T-helper 1 cell (primary cell): ENCODE measurements around the gene ACOXL.

ENCODE experiments used
- DNase-seq, 5 donors: peaks; one replicate each; pipeline ENCODE4 v3.0.0-alpha.2; 2012 to 2020

The ACOXL gene

DNA sequence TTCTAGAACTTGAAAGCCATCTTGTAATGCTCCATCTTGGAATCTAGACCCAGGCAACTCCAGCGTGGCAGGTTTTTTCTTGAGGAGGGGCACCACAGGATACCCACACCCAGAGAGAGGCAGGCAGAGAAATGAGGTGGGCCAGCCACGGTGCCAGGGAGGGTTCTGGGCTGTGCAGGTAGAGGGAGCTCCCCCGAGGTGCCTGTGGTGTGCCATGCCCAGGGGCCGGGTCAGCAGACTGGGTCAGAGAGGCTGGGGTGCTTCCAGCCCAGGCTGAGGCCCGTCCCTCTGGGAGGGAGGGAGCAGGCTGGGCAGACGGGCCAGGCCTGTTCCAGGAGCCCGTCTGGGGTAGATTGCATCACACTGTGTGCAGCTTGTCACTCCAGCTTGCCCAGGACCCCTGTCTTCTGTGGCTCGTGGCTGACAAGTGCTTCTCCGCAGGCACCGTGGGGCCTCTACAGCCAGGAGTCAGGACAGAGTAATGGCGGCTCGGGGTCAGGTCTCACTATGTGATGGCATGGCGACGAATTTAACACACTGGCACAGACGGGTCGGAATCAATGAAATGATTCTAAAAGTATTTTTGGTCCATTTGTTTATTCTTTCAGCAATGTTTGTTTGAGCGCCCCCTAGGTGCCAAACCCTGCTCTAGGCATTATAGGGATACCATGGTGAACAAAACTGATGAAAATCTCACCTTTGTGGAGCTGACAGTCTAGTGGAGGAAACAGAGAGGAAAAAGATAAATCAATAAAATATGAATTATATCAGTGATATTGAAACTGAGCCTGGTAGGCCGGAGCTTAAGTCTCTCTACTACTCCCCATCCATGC lies 144.0 kb downstream of the ACOXL start:
- no peak for DNase-seq

DNA sequence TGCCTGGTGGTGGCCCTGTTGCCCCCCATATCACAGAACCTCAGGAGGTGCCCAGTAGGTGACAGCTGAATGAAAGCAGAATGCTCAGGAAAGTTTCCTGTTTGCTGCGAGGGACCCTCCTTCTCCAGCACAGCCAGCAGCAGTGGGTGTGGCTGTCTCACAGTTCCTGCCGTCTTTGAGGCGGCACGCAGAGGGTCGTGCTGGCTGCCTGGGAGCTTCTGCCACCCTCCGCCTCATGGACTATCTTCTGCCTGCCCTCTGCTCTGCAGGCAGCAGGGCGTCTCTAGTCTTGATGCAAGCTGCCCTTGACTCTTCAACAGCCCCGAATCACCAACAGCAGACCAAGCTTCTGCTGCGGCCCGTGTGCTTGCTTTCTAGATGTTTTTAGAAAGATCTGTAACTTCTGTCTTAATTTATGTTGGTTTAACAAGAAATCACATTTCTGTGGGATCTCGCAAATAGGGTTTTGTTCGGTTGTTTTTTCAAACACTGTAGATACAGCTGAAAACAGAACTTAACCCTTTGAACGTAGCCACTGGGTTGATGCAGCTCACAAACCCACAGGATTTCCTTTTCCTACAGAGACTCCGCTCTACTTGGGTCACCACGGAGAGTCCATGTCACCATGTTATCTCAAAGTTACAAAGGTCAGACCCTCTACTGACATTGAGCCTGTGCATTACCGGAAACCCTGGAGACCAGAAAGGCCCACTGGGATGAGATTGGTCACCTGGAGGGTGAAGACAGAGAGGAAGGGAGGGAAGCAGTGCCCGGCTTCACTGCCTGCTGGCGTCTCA lies 144.9 kb downstream of the ACOXL start:
- DNase-seq = no peak

GRCh38 chr2:110878150-110878549 lies 145.8 kb downstream of the ACOXL start:
- no peak for DNase-seq

DNA sequence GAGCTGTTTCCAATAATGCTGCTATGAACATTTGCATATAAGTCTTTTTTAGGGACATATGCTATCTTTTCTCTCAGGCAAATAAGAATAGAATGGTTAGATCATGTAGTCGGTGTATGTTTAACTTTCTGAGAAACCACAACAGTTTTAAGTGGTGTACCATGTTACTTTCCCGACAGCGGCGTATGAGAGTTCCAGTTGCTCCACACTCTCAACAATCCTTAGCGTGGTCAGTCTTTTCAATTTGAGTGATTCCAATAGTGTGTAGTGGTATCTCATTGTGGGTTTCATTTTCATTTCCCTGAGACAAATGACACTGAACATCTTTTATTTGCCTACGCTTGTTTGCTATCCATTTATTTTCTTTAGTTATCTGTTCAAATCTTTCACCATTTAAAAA lies 149.5 kb downstream of the ACOXL start:
- peak in 1 of 5 donors; percentile 51 for DNase-seq

GRCh38 chr2:110883406-110883805 lies 151.0 kb downstream of the ACOXL start:
- no peak for DNase-seq

DNA sequence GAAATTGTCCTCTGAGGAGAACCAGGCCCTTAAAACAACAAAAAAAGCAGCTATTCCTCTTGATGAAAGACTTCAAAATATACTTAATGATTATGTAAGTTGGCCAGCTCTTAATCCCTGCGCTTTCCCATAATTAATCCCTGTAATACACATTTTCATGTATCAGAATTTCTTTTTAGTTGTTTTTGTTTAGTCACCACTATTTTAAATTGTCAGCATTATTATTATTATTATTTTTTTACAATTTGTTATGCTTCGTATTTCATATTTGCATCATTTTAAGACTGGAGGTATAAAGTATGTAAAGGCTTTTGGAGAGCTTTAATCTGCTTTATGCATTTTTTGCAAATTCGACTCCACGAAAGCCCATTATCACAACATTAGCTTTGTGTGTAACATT lies 152.9 kb downstream of the ACOXL start:
- no peak for DNase-seq

- no peak for DNase-seq
These were observed 154.6 kb downstream of the ACOXL start for GRCh38 chr2:110886826-110887573.

DNA sequence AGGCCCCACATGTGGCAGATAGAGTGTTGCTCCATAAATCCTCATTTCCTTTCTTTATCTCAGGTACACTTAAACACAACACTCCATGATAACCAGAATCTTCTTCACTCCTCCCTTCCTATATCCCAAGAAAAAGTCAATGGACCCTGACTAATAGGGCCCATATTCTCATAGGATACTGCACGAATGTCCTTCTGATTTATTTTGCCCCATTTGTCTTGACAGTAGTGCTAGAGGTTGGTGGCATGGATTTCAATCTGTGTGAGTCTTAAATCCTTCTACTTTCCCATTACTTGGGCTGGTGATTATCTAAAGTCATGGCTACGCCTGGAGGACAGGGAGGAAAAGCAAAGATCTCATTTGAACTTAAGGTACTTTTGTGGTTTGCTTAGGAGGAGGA lies 156.0 kb downstream of the ACOXL start:
- DNase-seq = no peak

GRCh38 chr2:110891626-110892025 lies 159.3 kb downstream of the ACOXL start:
- no peak for DNase-seq

- no peak for DNase-seq
These were observed 163.9 kb downstream of the ACOXL start for GRCh38 chr2:110896226-110896625.

DNA sequence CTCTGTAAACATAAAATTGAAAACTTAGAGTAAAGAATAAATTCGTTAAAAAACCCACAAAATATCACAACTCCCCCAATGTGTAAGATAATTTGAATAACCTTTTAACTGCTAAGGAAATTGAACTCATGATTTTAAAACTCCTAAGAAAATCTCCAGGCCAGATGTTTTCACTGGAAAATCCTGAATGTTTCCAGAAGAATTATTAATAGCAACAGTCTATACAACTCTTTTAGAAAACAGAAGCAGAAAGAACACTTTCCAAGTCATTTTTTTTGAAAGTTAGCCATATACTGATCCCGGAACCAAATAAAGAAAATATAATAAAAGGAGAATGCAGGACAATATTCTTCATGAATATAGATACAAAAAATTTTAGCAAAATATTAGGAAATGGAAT lies 165.6 kb downstream of the ACOXL start:
- DNase-seq = no peak

DNA sequence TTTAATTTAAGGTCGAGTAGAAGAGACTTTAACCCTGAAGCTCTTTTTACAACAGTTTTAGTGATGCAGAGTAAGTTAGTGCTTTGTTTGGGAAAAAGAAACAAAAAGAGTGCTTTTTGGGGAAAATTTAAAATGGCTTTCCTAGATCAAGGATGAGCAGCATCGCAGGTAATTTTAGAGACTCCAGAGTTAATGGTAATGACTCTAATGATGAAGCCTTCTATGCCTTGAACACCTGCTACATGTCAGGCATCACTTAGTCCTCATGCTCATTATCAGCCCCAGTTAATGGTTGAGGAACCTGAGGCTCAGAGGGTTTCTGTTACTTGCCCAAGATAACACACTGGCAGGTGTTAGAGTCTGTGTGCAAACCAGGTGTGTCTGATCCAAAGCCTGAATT lies 167.8 kb downstream of the ACOXL start:
- DNase-seq = no peak

- no peak for DNase-seq
These were observed 171.2 kb downstream of the ACOXL start for GRCh38 chr2:110903548-110903947.

DNA sequence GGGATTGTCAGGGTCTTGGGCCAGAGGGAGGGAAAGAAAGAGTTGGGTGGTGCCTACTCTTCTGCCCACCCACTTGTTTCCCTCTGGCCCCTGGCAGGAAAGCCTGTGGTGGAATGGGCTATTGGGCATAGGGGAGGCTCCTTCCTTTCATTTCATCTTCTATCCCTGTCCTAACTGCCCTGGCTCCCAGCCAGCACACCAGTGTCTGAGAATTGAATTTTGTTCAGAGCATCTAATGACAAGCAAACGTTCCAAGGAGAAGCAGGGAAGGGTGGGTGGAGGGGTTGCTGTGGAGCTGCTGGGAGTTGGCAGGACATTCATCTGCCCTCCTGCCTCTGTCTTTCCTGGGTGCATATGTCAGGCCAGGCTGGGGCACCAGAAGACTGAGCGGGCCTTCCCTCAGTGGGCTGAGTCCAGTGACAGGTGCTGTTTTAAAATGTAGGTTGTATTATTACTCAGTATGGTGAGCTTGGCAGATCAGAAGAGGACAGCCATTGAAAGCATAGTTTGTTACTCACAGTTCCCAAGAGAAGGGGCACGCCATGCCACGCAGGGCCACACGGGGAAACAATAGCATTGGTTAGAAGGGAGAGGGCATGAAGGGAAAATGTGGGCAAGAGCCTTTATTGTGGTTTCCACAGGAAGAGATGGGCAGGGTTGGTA lies 171.9 kb downstream of the ACOXL start:
- no peak for DNase-seq

- no peak for DNase-seq
These were observed 172.4 kb downstream of the ACOXL start for GRCh38 chr2:110904779-110905148.

DNA sequence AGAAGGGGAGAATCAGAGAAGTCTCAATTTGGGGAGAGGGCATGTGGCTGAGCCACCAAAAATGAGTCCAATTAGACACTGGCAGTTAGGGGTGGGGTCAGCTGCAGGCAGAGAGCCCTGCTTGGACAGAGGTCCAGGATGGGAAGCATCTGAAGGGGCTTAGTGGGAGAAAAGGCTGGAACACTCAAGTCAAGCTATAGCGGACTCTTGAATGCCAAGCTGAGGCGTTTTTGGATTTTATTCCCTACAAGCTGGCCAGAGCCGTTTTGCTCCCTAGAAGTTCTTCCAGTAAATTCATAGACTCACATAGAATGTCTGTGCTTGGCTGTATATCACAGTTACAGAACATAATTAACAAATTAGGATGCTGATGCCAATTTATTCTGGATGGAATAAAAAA lies 172.8 kb downstream of the ACOXL start:
- DNase-seq = no peak

DNA sequence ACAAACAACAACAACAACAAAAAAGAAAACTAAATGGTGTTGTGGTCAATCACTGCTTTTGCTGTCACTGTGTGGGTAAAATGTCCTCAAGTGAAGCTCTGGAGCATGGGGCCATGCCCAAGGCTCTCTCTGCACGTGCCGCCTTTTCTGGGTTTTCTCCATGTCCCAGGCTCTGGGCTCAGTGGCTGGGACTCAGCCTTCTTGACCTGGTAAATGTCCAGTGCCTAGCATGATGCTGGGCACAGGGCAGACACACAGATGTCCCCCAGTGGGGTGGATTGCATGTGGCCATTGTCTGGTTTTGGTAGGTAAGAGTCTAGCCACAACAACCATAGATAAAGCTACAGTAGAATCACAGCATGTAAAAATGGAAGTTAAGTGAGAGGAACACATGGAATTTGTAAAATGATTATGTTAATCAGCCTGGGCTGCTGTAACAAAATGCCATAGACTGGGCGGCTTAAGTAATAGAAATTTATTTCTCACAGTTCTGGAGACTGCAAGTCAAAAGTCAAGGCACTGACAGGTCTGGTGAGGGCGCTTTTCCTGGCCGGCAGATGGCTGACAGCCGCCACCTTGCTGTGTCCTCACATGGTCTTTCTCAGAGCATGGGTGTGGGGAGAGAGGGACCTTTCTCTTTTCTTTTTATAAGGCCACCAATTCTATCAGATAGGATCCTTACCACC lies 174.4 kb downstream of the ACOXL start:
- no peak for DNase-seq

DNA sequence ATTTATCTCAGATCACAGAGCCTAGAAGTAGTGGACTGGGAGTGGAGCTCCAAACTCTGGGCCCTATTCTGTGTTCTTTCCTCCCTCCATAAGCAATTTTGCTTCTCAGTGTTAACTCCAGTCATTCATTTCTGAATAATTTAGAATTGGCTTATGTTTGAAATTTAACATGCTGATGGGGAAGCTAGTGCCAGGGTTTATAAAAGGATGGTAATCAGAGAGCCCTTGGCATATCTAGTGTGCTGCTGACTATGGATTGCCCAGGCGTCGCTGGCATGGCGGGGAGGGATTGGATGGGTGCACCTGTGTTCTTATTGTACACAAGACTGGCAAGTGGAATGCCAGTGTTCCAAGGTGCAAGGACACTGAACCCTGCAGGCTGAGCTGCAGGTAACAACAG lies 177.1 kb downstream of the ACOXL start:
- DNase-seq = no peak

- DNase-seq = peak in 1 of 5 donors; percentile 9
These were observed 178.1 kb downstream of the ACOXL start for GRCh38 chr2:110910423-110910822.

DNA sequence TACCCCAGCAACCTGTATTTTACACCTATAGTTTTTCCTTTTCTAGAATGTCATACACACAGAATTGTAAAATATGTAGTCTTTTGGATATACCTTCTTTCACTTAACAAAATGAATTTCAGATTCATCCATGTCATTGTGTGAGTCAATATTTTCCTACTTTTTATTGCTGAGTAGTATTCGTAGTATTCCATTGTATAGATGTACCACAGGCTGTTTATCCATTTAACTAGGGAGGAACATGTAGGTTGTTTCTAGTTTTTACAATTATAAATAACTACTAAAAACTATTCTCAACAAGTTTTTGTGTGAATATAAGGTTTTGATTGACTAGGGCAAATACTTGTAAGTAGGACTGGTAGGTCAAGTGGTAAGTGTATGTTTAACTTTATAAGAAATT lies 187.4 kb downstream of the ACOXL start:
- no peak for DNase-seq

- DNase-seq = no peak
These were observed 193.1 kb downstream of the ACOXL start for GRCh38 chr2:110925479-110925878.

DNA sequence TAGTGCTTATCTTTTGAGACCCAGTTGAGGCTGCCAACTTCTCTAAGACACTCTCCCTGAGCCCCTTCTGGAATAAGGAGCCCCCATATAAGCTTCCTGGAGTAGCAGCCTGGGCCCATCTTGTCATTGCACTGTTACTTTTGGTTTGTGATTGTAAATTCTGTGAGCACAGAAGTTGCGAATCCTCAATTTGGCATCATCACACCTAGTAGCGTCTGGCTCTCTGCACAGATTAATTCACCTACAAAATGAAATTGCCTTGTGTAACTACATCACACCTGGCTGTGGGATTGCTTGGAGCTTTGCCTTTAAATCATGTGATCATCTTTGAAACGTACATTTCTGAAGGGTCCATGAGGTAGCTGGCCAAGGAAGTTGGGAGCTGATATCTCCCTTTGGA lies 195.2 kb downstream of the ACOXL start:
- DNase-seq = no peak
